Measurements from ENCODE around the gene ABCA8.

ABCA8 gene

GRCh38 chr17:68867759-68868516, 87.3 kb downstream of the ABCA8 start:
- DNase-seq (ENCODE audit: low read depth in 2 of 2), result no peak

- DNase-seq (ENCODE audit: low read depth in 2 of 2), result no peak
Measured at GRCh38 chr17:68865584-68865983, 89.6 kb downstream of the ABCA8 start.

GRCh38 chr17:68863091-68863652, 92.0 kb downstream of the ABCA8 start:
- DNase-seq (ENCODE audit: low read depth in 2 of 2), result no peak

- no peak for DNase-seq (ENCODE audit: low read depth in 2 of 2)
Measured at GRCh38 chr17:68861602-68862001, 93.6 kb downstream of the ABCA8 start.

- DNase-seq (ENCODE audit: low read depth in 2 of 2), result no peak
Measured at GRCh38 chr17:68860941-68861340, 94.3 kb downstream of the ABCA8 start.

- no peak for DNase-seq (ENCODE audit: low read depth in 2 of 2)
Measured at GRCh38 chr17:68854452-68854851, 100.7 kb downstream of the ABCA8 start.

- DNase-seq (ENCODE audit: low read depth in 2 of 2), result no peak
Measured at GRCh38 chr17:68853439-68853838, 101.8 kb downstream of the ABCA8 start.

- no peak for DNase-seq (ENCODE audit: low read depth in 2 of 2)
Measured at GRCh38 chr17:68853036-68853435, 102.2 kb downstream of the ABCA8 start.

GRCh38 chr17:68851890-68852289, 103.3 kb downstream of the ABCA8 start:
- DNase-seq (ENCODE audit: low read depth in 2 of 2), result no peak

- no peak for DNase-seq (ENCODE audit: low read depth in 2 of 2)
Measured at GRCh38 chr17:68850749-68851510, 104.3 kb downstream of the ABCA8 start.

GRCh38 chr17:68849673-68850610, 105.2 kb downstream of the ABCA8 start:
- no peak for DNase-seq (ENCODE audit: low read depth in 2 of 2)

- DNase-seq (ENCODE audit: low read depth in 2 of 2), result no peak
Measured at GRCh38 chr17:68847711-68848110, 107.5 kb downstream of the ABCA8 start.

GRCh38 chr17:68843522-68843921, 111.7 kb downstream of the ABCA8 start:
- DNase-seq (ENCODE audit: low read depth in 2 of 2), result no peak

- DNase-seq (ENCODE audit: low read depth in 2 of 2), result no peak
Measured at GRCh38 chr17:68840073-68840472, 115.1 kb downstream of the ABCA8 start.

GRCh38 chr17:68835071-68835470, 120.1 kb downstream of the ABCA8 start:
- DNase-seq (ENCODE audit: low read depth in 2 of 2), result no peak

- no peak for DNase-seq (ENCODE audit: low read depth in 2 of 2)
Measured at GRCh38 chr17:68834328-68834836, 120.8 kb downstream of the ABCA8 start.

- DNase-seq (ENCODE audit: low read depth in 2 of 2), result no peak
Measured at GRCh38 chr17:68832109-68832802, 122.9 kb downstream of the ABCA8 start.

GRCh38 chr17:68831170-68831569, 124.0 kb downstream of the ABCA8 start:
- DNase-seq (ENCODE audit: low read depth in 2 of 2), result no peak

- DNase-seq (ENCODE audit: low read depth in 2 of 2), result no peak
Measured at GRCh38 chr17:68830313-68830712, 124.9 kb downstream of the ABCA8 start.

GRCh38 chr17:68829211-68829610, 126.0 kb downstream of the ABCA8 start:
- DNase-seq (ENCODE audit: low read depth in 2 of 2), result no peak

GRCh38 chr17:68824707-68825106, 130.5 kb downstream of the ABCA8 start:
- DNase-seq (ENCODE audit: low read depth in 2 of 2), result no peak
